Activated CD4-positive, CD25-positive, alpha-beta regulatory T cell treated with anti-CD3 and anti-CD28 coated beads, Interleukin-2, amount 50 U/mL, for 72 hours (primary cell): Measurements from ENCODE around the gene ISLR.

Source experiments
- DNase-seq: peaks from one replicate; pipeline ENCODE4 v3.0.0; 2021

Gene ISLR

DNA sequence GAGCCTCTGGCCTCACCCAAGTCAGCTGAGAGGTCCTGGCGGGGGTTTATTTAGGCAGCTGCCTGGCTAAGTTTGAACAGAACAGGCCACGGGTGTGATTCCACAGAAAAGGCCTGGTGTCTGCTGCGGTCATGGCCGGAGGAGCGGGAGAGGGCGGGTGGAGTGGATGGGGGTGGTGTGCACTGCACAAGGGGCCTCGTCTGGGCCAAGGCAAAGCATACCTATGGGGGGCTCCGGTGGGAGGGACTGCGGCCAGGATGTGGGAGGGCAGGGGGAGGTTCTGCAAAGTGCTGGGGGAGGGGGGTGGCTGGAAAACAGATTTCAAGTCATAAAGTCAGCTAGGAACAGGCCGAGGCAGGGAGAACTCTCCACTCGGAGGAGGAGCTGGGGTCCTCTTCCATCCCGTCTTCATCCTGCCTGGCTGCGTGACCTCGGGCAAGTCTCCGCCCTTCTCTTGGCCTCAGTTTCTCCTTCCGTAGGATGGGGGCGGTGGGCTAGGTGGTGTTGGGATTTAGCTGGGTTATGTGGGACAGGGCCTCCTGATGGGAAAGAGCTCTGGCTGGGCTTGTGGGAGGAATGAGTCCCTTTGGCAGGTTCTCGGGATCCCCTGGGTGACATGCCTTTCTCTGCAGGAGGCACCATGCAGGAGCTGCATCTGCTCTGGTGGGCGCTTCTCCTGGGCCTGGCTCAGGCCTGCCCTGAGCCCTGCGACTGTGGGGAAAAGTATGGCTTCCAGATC is 878 bp downstream of the ISLR start:
- DNase-seq, result peak; percentile 14

DNA sequence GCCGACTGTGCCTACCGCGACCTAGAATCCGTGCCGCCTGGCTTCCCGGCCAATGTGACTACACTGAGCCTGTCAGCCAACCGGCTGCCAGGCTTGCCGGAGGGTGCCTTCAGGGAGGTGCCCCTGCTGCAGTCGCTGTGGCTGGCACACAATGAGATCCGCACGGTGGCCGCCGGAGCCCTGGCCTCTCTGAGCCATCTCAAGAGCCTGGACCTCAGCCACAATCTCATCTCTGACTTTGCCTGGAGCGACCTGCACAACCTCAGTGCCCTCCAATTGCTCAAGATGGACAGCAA is 1.4 kb downstream of the ISLR start:
- DNase-seq, result no peak

DNA sequence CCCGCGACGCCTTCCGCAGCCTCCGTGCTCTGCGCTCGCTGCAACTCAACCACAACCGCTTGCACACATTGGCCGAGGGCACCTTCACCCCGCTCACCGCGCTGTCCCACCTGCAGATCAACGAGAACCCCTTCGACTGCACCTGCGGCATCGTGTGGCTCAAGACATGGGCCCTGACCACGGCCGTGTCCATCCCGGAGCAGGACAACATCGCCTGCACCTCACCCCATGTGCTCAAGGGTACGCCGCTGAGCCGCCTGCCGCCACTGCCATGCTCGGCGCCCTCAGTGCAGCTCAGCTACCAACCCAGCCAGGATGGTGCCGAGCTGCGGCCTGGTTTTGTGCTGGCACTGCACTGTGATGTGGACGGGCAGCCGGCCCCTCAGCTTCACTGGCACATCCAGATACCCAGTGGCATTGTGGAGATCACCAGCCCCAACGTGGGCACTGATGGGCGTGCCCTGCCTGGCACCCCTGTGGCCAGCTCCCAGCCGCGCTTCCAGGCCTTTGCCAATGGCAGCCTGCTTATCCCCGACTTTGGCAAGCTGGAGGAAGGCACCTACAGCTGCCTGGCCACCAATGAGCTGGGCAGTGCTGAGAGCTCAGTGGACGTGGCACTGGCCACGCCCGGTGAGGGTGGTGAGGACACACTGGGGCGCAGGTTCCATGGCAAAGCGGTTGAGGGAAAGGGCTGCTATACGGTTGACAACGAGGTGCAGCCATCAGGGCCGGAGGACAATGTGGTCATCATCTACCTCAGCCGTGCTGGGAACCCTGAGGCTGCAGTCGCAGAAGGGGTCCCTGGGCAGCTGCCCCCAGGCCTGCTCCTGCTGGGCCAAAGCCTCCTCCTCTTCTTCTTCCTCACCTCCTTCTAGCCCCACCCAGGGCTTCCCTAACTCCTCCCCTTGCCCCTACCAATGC is 2.0 kb downstream of the ISLR start:
- DNase-seq, result no peak

DNA sequence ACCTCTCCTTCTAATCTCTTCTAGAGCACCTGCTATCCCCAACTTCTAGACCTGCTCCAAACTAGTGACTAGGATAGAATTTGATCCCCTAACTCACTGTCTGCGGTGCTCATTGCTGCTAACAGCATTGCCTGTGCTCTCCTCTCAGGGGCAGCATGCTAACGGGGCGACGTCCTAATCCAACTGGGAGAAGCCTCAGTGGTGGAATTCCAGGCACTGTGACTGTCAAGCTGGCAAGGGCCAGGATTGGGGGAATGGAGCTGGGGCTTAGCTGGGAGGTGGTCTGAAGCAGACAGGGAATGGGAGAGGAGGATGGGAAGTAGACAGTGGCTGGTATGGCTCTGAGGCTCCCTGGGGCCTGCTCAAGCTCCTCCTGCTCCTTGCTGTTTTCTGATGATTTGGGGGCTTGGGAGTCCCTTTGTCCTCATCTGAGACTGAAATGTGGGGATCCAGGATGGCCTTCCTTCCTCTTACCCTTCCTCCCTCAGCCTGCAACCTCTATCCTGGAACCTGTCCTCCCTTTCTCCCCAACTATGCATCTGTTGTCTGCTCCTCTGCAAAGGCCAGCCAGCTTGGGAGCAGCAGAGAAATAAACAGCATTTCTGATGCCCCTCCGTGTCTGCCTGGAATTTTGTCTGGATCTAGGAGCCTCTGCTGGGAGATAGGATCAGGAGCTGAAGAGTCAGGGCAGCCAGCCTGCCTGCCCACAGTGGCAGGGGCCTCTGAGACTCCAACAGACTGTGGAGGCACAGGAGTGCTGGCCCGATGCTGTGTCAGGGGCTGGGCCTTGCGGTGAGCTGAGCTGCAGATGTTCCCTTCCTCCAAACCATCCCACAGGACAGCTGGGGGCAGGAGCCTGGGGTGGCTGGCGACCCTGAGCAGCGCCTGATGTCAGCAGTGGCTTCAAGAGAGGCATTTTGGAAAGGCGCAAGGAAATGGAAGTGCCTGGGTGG is 3.0 kb downstream of the ISLR start:
- DNase-seq, result no peak

DNA sequence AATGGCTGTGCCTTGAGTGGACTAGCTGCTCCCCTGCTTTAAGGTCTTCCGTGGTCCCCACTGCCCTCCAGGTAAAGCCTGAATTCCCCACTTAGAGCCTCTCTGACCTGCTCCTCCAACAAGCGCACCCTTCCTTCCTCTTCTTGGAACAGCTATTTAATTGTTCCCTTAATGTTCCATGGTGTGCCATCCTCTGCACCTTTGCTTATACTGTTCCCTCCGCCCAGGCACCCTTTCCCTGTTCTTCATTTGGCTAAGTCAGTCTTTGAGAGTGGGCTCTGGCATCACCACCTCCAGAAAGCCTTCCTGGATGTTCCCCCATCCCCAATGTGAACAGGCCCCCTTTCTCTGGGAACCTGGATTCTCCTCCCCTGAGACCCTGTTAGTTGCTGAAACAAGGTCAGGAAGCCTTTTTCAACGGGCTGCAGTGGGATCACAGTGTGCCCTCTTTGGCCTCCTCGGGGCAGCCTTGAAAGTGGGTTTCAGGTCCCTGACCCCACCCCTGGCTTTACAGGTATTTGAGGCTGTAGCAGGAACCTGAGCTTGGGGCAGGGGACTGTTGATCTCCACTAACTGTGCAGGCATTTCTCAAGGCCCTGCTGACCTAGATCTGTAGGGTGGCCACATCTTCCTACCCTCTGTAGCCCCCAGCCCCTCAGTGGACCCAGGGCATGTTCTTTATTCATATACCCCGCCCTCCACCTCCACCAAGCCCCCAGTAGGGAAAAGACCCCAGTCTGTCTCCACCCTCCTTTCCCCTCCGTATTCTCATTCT is 5.0 kb downstream of the ISLR start:
- DNase-seq, result no peak

DNA sequence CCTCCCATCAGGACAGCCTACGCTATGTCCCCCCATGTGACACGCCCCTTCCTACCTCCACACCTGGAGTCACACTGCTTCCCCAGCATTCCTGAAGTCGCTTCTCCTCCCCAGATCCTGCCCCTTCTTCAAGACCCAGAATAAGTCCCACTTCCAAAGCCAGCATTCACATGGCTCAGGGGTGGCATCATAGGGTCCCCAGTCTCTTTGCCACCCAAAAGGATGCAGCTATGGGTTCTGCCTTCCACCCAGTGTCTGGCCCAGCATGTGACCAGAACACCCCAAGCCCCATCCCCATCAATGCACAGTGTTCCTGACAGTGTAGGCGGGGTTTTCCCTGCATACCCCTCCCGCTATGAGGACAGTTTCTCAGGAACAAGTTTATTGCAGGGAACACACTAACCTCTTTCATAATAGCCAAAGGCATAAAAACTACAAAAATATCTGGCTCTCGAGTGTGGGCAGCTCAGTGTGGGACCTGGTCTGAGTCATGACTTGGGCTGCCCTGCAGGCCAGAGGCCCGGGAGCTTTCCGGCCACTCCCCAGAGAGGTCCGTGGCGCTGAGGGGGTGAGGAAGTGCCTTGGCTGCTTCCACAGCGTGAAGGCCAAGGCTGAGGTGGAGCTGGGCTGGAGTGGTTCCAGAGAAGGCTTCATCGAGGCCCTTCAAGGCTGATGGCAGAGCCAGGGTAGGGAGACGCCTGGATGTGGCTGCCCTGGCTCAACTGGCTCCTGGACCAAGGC is 5.8 kb downstream of the ISLR start:
- DNase-seq, result no peak

DNA sequence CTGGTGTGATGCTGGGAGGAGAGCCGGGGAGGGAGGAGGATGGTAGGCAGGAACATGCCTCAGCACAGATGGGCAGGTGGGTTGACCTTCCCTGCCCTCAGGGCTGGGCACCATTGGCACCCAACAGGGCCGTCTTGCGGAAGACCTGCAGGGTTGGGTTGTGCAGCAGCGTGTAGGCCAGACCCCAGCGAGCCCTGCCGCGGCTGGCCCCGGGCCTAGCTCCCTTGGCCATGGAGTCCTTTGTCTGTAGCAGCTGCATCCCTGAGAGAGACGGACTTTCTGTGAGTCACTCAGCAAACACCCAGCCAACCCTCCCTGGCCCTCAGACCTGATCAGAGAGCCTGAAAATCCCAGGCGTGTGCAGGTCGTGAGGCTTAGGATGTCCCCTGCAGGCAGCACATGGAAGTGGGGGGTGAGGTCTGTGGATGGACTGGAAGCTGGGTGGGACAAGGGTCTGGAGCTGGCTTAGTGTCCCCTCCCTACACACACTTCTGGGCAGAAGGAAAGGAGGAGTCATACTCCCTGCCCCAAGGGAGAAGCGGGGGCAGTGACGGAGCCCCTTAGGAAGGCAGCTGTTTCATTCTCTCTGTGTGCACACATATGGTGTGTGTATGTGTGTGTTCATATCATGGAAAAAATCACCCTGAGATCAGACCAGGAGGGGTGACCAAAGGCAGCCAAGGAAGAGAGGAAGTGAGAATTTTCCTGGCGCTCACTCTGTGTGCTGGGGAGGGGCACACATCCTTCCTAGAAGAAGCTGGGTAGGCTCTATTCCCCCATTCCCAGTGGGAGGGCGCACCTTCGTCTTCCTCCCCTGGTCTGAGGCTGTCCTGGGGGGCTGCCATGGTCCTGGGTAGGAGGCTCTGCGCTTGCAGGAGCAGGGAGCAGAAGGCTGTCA is 6.7 kb downstream of the ISLR start:
- DNase-seq, result no peak

DNA sequence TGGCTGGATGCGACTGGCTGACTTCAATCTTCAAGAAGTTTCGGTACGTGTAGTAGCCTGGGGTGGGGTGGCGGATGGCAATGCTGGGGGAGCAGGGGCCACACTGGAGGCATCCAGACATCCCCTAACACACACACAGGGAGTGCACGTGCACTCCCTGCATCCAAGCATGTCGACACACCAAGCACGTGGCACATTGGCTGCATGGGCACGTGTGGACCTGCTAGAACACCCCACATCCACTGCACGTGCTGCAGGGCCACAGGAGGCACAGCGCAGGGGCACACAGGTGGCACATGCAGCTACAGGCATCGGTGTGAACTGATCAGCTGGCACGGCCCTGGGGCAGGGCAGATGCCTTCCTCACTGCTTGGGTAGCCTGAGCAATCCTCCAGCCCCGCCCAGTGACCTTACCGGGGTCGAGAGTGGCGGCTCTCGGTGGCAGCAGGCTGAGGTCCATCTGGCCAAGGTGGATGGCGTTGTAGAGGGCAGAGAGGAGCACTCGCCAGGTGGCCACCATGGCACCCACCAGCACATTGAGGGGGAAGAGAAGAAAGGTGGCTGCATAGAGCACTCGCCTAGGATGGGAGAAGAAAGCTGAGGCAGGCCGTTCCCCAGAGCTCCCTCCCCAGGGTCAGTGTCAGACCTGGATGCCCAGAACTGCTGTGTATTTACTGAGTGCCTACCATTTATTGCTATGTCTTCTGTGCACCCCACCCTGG is 7.5 kb downstream of the ISLR start:
- no peak for DNase-seq

DNA sequence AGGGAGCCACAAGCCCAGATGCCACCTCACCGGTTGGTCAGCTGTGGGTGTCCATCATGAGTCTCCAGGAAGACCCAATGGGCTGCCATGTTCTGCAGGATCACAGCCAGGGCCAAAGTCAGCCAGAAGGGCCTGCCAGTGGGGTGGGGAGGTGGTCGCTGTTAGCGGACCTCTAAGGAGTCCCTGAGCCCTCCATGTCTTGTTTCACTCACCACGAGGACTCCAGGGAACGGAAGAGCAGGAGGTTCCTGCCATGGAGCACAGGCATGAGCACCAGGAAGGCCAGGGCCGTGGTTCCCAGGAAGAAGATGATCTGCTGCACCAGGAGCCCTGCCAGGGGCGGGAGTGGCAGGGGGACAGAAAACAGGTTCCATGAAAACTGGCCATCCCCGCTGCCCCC is 8.6 kb downstream of the ISLR start:
- DNase-seq, result no peak

DNA sequence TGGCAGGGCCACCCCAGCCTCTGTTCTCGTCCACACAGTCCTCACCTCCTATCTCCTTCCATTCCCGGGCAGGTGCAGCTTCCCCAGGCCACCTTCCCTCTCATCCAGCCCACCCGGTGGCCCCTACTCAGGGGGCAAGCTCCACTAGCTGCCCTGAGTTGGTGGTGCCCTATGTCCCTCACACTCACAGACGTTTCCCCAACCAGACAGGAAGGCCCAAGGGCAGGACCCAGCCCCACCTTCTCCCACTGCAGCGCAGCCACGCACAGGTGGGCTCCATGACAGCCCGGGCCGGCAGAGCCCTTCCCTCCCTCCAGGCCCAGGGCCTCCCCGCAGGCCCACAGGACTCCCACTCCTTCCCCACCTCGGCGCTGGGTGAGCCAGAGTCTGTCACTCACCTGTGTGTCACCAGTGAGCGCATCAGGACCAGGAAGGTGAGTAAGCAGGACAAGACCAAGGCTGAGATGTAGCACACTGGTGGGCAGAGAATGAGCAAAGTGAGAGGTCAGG is 11.1 kb downstream of the ISLR start:
- no peak for DNase-seq

DNA sequence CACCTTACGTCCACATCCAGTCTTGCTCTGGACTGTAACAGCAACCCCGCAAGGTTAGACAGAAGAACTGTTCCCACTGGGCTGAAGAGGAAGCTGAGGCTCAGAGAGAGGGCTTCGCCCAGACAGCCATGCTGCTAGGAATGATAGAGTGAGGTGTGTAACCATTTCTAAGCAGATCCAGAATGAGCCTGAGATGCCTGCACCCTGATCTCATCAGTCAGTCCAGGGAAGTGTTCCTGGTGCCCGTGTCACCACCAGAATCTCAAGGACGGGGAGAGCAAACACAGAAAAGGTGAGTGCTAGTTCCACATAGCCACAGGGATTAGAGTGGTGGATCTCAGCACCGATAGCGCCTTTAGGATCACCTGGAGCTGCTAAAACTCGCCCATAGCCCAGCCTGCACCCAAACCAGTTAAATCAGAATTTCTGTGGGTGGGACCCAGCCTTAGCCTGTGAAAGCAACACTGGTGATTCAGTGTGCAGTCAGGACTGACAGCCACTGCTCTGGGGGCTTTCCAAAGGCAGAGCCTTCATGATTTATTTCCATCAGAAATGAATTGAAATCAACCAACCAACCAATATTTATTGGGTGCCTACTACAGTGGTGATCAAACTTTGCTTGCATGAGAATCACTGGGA is 12.3 kb downstream of the ISLR start:
- no peak for DNase-seq

DNA sequence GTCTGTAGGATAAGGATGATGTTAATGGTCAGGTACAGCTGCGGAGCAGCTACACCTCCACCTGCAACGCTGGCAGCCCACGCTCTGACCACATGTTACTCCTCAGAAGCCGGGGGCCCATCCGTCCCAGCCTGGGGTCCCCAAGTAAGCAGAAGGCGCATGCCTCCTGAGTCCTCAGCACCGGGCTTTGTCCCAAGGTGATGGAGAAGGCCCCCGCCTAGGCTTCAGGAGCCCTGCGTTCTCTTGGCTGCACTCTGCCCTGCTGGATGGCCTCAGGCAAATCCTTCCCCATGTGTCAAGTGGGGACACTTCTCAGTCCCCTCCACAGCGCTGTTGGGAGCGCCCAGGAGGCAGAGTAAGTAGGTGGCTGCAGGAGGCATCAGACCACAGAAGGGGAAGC is 14.7 kb downstream of the ISLR start:
- no peak for DNase-seq

DNA sequence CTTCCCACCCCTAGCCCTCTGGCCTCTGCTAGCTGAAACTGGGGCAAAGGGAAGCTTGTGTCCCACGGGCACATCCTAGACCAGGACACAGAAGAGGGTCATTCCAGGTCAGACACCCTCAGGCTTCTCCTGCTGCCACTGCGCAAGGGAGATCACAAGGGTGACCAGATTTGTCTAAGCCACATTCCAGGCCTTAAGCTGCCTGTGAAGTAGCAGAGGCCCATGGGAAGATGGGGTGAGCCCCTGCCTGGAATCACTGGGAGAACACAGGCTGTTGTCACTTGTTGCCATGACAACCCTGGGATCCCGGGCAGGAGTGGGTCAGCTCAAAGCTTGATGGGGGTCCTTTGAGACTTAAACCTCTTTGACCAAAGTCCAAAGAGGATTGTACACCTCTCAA is 18.3 kb downstream of the ISLR start:
- DNase-seq, result no peak

DNA sequence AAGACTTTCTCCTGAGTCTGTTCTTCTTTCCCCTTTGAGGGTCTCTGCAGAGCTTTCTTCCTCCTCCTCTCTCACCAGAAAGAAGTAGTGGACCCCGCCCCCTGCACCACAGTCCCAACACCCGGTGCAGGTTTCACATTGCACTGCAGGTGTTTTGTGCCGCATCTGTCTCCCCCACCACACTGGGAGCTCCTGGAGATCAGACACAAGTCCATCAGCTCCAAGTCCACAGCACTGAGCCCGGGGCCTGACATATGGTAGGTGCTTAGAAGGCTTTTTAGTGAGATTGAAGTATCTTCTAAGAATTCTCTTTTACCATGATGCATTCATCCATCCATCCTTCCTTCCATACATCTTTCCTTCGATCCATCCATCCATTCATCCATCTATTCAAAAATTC is 19.2 kb downstream of the ISLR start:
- no peak for DNase-seq

DNA sequence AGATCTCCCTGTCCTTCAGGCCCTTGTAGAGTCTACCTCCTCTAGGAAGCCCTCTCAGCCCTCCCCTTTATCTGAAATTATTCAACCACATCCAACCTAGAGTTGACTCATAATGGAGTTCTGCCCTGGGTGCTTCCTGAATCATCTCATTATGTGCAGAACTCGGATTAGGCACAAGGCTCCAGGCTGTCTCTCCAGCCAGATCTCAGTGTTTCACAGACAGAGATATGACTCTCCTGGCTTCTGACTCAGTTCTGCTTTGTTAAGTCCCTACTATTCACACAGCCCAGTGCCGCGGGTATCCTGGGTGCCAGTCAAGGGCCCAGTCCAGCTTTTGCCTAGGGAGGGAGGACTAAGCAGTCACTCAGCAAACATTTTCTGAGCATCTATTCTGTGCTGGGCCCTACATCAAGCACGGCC is 19.8 kb downstream of the ISLR start:
- DNase-seq, result no peak

DNA sequence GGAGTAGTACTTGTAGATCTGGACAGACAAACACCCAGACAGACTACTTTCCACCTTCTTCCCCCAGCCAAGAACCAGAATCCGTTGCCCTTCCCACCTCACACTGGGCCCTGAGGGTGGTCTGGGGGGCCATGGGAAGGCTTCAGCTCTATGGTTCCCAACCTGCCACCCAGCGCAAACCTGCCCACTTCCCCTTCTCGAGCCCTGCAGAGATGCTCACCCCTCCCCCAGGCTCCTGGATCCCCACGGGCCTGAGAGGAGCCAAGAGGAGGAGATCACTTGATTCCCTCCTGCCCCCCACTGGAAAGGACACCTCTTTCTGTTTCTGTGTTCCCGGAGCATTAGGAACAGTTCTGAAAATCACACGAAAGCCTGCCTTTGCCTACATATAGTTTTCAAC is 20.4 kb downstream of the ISLR start:
- DNase-seq, result no peak

DNA sequence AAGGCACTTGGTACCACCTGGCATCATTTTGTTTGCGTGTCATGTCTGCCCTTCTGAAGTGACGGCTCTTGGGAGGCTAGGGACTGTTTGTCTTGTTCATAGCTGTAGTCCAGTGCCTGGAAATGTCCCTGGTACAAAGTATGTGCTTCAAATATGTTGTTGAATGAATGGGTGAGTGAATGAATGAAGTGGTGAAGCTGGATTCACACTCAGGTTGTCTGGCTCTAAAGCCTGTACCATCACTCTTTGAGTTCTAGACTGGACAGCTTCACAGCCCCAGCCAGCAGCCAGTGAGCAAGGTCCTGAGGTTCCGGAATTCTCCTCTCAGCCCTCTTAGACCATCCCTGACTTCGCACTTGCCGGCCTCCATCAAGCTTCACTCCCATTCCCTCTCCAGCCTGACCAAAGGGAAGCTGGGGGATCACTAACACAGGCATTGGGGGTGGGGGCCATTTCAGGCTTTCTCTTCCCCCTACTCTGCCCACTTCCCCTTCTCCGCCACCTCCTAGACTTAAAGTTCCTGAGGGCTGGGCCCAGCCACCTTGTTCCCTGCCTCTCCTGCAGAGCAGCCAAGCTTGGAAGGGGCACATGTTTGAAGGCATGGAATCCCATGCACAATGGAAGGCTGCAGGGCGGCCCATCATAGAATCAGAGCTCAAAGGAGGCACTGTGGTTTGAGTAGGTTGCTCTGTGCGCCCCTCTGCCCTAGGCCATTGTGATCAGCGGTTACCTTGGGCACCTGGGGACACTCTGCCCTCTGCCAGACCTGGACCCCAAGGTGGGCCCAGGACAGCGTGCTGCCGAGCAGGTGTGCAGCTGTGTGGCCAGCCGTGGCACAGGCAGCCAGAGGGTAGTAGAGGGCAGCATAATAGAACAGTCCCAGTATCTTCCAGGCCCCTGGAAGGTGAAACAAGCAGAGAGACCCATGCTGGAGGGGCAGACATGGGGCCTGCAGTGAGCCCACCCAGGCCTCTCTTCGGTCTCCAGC is 21.4 kb downstream of the ISLR start:
- no peak for DNase-seq

DNA sequence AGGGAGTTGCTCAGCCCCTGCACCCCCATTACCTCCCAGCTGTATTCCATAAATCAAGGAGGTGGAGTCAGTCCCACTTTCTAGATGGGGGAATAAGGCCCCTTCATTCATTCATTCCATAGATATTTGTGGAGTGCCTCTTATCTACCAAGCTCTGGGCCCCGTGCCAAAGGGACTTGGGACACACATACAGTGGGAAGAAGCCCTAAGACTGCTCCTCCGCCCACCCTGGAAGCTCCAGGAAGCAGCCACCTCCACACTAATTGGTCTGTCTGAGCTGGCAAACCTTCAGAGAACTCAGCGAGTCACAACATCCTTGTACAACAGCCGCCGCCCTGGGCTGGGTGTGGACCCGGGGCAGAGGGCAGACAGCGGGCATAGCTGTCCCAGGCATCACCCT is 22.7 kb downstream of the ISLR start:
- DNase-seq, result no peak
